Measurements from ENCODE around the gene GYG1.

- no peak for TF ChIP-seq ZNF121 (CRISPR knock-in tag; IDR thresholded peaks at IDR 0.05)
- TF ChIP-seq, protein P1, sequence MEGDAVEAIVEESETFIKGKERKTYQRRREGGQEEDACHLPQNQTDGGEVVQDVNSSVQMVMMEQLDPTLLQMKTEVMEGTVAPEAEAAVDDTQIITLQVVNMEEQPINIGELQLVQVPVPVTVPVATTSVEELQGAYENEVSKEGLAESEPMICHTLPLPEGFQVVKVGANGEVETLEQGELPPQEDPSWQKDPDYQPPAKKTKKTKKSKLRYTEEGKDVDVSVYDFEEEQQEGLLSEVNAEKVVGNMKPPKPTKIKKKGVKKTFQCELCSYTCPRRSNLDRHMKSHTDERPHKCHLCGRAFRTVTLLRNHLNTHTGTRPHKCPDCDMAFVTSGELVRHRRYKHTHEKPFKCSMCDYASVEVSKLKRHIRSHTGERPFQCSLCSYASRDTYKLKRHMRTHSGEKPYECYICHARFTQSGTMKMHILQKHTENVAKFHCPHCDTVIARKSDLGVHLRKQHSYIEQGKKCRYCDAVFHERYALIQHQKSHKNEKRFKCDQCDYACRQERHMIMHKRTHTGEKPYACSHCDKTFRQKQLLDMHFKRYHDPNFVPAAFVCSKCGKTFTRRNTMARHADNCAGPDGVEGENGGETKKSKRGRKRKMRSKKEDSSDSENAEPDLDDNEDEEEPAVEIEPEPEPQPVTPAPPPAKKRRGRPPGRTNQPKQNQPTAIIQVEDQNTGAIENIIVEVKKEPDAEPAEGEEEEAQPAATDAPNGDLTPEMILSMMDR (IDR thresholded peaks at IDR 0.05) = no peak
- no peak for TF ChIP-seq RELA (CRISPR knock-in tag; IDR thresholded peaks at IDR 0.05; ENCODE audit: borderline replicate concordance)
- no peak for TF ChIP-seq MYBL2 (CRISPR knock-in tag; IDR thresholded peaks at IDR 0.05)
- TF ChIP-seq, protein P2, sequence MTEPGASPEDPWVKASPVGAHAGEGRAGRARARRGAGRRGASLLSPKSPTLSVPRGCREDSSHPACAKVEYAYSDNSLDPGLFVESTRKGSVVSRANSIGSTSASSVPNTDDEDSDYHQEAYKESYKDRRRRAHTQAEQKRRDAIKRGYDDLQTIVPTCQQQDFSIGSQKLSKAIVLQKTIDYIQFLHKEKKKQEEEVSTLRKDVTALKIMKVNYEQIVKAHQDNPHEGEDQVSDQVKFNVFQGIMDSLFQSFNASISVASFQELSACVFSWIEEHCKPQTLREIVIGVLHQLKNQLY (CRISPR knock-in tag; IDR thresholded peaks at IDR 0.05) = no peak
- no peak for TF ChIP-seq SMAD3 (CRISPR knock-in tag; IDR thresholded peaks at IDR 0.05; ENCODE audit: borderline replicate concordance)
- no peak for TF ChIP-seq ETV6 (CRISPR knock-in tag; IDR thresholded peaks at IDR 0.05)
- TF ChIP-seq USF2 (CRISPR knock-in tag; IDR thresholded peaks at IDR 0.05) = no peak
- no peak for TF ChIP-seq PRRX2 (CRISPR knock-in tag; IDR thresholded peaks at IDR 0.05)
Observed at GRCh38 chr3:149061776-149062175, 70.4 kb downstream of the GYG1 start.
